Measurements from ENCODE around the gene HNRNPM.

GRCh38 chr19:8457209-8457608 lies 12.4 kb downstream of the HNRNPM start:
- TF ChIP-seq CTCF (conservative IDR thresholded peaks at IDR 0.05; ENCODE audit: low read length) (no peak), EZH2phosphoT487 (IDR thresholded peaks at IDR 0.05; ENCODE audit: borderline replicate concordance) (no peak)
